SHP77 (cell line): ENCODE results near the gene CPHXL.

Experiments
- DNase-seq, 2 experiments: peaks; one replicate each; lab custom pipeline; 2025; lab: John Stamatoyannopoulos, UW

Gene CPHXL

DNA sequence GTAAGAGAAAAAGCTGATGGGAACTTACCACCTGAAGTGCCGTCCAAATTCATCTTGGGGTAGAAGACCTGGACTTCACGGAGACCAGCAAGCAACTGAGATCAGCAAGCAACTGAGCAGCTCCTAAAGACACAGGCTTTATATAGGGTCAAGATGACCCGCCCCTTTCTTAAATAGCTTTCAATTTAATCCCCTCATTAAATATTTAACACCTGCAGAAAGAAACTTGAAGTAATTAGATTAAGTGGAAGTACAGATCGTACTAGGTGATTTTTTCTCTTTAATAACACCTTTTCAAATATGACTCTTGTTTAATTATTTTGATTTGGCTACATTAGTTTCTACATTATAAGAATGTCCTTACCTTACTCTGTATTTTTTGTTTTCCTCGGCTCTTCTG is at the start of gene CPHXL:
Gene CPHXL, minus strand, starts transcription at position 101 of the 400 bp plus-strand sequence. Its CDS starts 48 bp downstream, at position 53.
- no peak for DNase-seq

GRCh38 chr16:75774197-75774596 is 47.9 kb upstream of the CPHXL start:
- DNase-seq, result no peak

DNA sequence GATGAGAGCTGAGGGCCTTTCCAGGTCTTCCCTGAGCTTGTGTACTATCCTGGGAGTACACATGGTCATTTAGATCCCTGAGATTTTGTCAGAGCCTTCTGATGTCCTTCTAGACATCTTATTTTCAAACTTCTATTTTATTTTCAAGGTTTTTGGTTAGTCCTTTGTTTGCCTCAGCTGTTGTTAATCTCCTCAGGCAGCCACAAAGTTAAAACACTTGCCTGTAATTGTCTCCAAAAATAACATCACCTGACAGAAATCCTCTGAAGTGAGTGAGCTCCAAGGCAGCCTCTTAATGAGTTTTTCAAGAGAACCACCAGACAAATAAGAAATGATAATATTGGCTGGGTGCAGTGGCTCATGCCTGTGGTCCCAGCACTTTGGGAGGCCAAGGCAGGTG is 43.8 kb upstream of the CPHXL start:
- DNase-seq, result no peak

GRCh38 chr16:75764154-75764768 is 38.0 kb upstream of the CPHXL start:
- peak; percentile 71 to 72 for DNase-seq

GRCh38 chr16:75763204-75763603 is 36.9 kb upstream of the CPHXL start:
- DNase-seq, result no peak

GRCh38 chr16:75762746-75763145 is 36.5 kb upstream of the CPHXL start:
- DNase-seq, result no peak

GRCh38 chr16:75761108-75761507 is 34.8 kb upstream of the CPHXL start:
- DNase-seq, result no peak

DNA sequence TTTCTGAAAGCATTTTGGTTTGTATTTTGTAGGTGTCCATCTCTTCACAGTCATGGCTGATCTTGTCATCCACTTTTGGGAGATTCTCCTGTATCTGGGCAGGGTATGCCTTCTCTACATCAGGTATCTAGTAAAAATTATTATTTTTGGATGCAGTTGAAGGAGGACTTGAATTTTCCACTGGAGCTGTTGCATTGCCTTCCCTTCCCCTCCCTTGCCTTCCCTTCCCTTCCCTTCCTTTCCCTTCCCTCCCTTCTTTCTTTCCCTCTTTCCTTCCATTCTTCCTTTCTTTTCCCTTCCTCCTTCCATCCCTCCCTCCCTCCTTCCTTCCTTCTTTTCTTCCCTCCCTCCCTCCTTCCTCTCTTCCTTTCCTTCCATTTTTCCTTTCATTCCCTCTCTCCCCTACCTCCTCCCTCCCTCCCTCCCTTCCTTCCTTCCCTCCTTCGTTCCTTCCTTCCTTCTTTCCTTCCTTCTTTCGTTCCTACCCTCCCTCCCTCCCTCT is 33.8 kb upstream of the CPHXL start:
- no peak for DNase-seq

DNA sequence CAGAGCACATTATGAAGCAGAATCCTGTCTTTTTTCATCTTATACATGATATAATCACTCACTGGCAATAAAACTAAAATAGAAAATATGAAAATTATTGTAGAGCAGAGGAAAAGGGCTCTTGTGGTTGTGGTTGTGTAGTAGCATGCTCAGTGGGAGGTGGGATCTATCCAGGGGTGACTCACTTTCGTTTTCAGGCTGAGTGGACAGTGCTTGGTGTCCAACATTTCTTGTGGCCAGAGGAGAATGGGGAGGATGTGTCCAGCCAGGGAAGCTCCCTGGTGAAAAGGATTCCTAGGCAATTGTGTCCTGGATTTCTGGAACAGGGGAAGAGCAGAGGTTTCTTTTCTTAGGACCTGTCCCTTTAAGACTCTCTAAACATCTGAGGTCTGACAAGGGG is 31.9 kb upstream of the CPHXL start:
- DNase-seq, result no peak

DNA sequence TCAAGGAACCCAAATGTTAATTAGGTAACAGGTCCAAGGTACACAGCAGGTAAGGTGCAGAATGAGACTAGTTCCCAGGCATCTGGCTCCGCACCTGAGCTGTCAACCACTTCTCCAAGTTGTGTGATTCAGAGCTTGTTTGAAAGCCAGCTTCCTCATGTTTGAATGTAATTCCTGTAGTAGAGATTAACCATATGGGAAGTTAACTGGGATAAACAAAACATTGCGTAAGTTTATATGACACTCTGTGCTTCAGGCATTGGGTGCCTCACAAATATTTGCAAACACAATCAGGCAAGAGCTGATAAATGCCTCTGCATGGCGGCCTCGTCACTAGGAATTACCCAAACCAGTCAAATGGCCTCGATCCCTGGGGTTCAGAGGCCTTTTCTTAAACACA is 27.9 kb upstream of the CPHXL start:
- DNase-seq, result no peak

DNA sequence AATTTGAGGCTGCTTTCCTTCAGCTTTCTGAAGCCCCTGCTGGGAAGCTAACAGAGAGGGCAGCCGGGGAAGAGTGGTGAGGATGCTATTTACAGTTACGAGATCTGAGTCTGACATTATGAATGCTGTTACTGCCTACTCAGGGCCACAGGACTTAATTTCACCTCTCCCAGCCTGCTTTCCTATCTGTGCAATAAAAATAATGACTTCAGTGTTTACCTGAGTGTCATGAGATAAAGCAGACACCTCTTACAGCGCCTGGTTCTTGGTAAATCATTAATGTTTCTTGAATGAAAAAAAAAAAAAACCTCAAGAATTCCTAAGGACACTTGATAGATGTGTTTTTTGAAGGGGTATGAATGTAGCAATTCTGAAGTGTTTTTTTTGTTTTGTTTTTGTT is 24.2 kb upstream of the CPHXL start:
- DNase-seq, result no peak

- DNase-seq, result no peak
Measured at GRCh38 chr16:75746359-75746758, 20.1 kb upstream of the CPHXL start.

DNA sequence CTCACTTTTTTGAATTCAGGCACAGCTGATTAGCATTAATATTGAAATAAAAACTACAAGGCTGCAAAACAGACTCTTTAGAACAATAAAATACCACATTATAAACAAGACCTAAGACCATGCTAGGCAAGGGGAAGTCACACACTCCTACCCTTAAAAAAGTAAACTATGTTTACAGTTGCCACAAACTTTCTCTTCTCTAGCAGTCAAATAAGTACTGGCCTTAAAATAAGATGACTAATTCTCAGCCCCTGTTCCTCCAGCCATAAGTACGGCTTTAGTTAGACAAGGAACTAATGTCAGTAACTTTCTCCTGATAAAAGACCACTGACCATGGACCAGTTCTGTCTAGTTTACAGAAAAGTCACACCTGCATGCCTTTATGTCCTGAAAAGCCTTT is 19.5 kb upstream of the CPHXL start:
- DNase-seq, result no peak

GRCh38 chr16:75745242-75745641 is 19.0 kb upstream of the CPHXL start:
- DNase-seq, result no peak

GRCh38 chr16:75742424-75743047 is 16.2 kb upstream of the CPHXL start:
- DNase-seq, result no peak

DNA sequence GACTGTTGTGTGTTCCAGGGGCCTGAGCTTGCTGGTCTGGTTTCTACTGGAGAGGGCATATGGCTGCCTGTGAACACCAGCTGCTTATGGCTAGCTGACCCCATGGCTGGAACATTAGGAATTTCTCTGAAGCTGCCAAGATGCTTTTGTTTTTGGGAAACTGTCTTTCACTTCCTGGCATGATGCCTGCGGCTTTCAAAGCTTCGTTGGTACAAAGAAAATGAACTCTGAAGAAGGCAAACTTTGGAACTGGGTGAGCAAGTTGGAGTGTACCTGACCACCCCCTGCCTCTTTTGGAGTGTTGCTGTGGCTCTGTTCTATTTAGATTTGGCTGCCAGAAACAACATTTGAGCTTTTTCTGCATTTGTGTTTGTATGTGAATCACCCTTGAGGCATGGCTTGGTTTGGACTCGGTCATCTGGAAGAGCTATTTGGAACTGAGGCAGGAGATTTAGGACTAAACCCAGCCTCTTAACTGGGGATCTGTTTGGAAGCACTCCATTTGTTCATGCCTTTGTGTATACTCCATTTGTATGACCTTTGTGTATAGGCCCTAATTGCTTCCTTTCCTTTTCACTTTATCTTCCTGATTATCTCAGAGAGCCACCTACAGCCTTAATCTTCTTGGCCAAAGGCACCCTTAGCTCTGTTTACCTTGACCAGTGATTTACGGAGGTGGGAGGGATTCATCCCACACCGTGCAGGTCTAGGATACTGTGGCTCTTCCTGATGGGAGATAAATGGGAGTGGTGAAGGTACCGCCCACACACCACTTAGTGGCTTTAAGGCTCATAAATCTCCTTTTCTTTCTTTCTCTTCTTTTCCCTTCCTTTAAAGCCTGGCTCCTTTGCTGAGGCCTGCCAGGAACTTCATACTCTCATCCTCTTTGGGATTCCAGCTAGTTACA is 7.3 kb upstream of the CPHXL start:
- DNase-seq, result no peak

DNA sequence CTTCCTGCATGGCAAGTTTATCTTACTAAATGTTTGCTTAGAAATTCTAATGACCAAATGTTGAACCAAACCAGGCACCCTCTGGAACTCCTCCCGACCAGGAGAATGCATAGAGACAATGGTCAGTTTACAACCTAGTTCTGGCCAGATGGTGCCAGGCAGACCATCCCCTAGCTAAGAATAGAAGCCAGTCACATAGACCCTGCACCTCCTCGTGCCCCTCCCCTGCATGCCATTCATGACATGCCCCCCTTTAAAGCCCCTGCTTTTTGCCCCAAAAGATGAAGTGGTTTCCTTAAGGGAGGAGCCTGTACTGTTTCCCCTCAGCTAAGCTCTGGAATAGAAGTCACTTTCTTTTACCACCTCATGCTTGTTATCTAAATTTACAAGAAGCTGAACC is 6.6 kb upstream of the CPHXL start:
- no peak for DNase-seq

DNA sequence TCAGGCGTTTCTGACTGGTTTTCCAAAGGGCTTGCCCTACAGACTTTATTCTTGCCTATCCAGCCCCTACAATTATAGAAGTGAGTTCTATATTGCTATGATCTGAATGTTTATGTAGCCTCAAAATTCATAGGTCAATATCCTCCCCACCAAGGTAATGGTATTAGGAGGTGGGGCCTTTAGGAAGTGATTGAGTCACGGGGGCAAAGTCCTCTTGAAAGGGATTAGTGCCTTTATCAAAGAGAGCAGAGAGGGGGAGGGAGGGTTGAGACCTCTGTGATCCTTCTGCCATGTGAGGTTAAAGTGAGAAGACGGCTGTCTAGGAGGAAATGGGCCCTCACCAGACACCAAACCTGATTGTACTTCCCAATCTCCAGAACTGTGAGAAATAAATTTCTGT is 931 bp upstream of the CPHXL start:
- DNase-seq, result no peak

DNA sequence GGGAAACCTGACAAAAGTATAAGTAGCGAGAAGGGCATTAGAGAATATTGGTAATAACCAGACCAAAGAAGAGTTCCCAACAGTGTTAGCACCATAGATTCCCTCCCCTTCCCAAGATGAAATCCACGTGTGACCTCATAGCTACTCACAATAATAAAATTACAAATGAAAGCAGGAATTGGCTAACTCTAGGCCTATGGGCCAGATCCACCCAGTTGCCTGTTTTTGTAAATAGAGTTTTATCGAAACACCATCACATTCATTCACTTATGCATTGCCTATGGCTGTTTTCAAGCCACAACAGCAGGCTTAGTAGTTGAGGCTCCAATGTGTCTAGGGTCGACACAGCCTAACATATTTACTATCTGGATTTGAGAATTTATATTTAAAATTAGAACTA is 7.8 kb downstream of the CPHXL start:
- no peak for DNase-seq

- DNase-seq, result no peak
Measured at GRCh38 chr16:75714661-75715060, 11.6 kb downstream of the CPHXL start.

DNA sequence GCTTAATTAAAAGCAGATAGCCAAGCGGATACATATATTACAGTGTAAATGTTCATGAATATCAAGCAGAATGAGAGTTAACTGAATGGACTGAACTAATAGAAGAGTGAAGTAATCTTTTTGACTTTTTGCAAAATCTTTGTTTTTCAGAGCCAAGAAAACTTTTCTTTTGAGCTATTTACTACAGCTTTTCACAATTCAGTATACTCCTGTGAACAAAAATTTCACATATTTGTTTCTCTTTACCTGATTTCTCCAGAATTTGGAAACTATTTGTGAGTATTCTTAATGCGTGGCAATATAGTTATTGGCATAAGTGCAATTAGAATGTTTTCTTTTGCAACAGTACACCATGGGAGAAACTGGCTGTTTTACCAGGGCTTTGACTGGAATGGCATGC is 15.9 kb downstream of the CPHXL start:
- DNase-seq, result no peak

DNA sequence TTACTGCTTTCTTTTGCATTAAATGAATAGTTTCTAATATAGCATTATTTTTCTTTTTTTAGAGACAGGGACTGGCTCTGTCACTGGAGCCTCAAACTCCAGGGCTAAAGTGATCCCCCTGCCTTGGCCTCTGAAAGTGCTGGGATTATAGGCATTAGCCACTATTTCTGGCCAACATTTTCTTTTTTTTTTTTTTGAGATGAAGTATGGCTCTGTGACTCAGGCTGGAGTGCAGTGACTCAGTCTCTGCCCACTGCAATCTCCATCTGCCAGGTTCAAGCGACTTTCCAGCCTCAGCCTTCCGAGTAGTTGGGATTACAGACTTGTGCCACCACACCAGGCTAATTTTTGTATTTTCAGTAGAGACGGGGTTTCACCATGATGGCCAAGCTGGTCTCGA is 23.0 kb downstream of the CPHXL start:
- no peak for DNase-seq

GRCh38 chr16:75702242-75702641 is 24.0 kb downstream of the CPHXL start:
- no peak for DNase-seq
